GM23338 (cell line): ENCODE results near the gene MMADHC. TPM values are rescaled to one million over a fixed set of nuclear protein-coding genes. Genes with fewer than 3 reads are reported as not detected.

Experiments
- ATAC-seq: fragments of 200-7000 bp; cut with Tn5 transposase; 3 replicates; pipeline ENCODE4 v1.9.1; 2020
- DNase-seq: peaks from one replicate; pipeline ENCODE4 v3.0.0-alpha.2; 2015; ENCODE audit warnings: low spot score
- H2AFZ ChIP-seq: fragments of 200-600 bp; sonication (generic); 2 replicates; pipeline ENCODE4 v1.8.0; 2016; ENCODE audit warnings: antibody characterized with exemption, mild to moderate bottlenecking, moderate library complexity
- H3F3A ChIP-seq: fragments of 200-600 bp; sonication (generic); replicated peaks from 2 replicates; pipeline ENCODE4 v1.8.0; 2017; ENCODE audit warnings: antibody characterized with exemption, mixed run types, low read depth
- H3K27ac ChIP-seq: fragments of 200-600 bp; sonication (generic); 2 replicates; pipeline ENCODE4 v1.6.1; 2016; ENCODE audit warnings: low read depth
- H3K27me3 ChIP-seq: fragments of 200-600 bp; sonication (generic); 2 replicates; pipeline ENCODE4 v1.8.0; 2016; ENCODE audit warnings: mild to moderate bottlenecking, mixed run types, moderate library complexity; ENCODE audit not compliant: insufficient read depth
- H3K36me3 ChIP-seq: fragments of 200-600 bp; sonication (generic); 2 replicates; pipeline ENCODE4 v1.8.0; 2016; ENCODE audit warnings: mild to moderate bottlenecking; ENCODE audit not compliant: insufficient read depth
- H3K4me1 ChIP-seq: fragments of 200-600 bp; sonication (generic); 2 replicates; pipeline ENCODE4 v1.8.0; 2016; ENCODE audit warnings: mild to moderate bottlenecking, moderate library complexity; ENCODE audit not compliant: insufficient read depth
- H3K4me2 ChIP-seq: fragments of 200-600 bp; sonication (generic); 2 replicates; pipeline ENCODE4 v1.7.1; 2017; ENCODE audit warnings: mixed run types
- H3K4me3 ChIP-seq: fragments of 200-600 bp; sonication (generic); 2 replicates; pipeline ENCODE4 v1.6.1; 2016; ENCODE audit warnings: mixed run types
- H3K79me2 ChIP-seq: fragments of 200-600 bp; sonication (generic); replicated peaks from 2 replicates; pipeline ENCODE4 v1.8.0; 2017; ENCODE audit warnings: mild to moderate bottlenecking; ENCODE audit not compliant: insufficient read depth
- H3K9me2 ChIP-seq: fragments of 200-600 bp; sonication (generic); 2 replicates; pipeline ENCODE4 v1.8.0; 2017; ENCODE audit not compliant: insufficient read depth
- H4K20me1 ChIP-seq: fragments of 200-600 bp; sonication (generic); replicated peaks from 2 replicates; pipeline ENCODE4 v1.8.0; 2017; ENCODE audit warnings: mild to moderate bottlenecking; ENCODE audit not compliant: insufficient read depth
- H3K27ac Mint-ChIP-seq: 2 replicates; pipeline ENCODE4 v1.8.0; 2020; ENCODE audit warnings: inconsistent platforms, mild to moderate bottlenecking, moderate library complexity, mixed read lengths
- H3K27me3 Mint-ChIP-seq: 3 replicates; pipeline ENCODE4 v1.8.0; 2022; ENCODE audit warnings: low read depth, mild to moderate bottlenecking, moderate library complexity, mixed read lengths, inconsistent platforms; ENCODE audit not compliant: insufficient read depth, poor library complexity
- H3K36me3 Mint-ChIP-seq: 3 replicates; pipeline ENCODE4 v1.8.0; 2021; ENCODE audit warnings: low read depth, mild to moderate bottlenecking, inconsistent platforms, moderate library complexity, mixed read lengths
- H3K4me1 Mint-ChIP-seq: 3 replicates; pipeline ENCODE4 v1.8.0; 2020; ENCODE audit warnings: mild to moderate bottlenecking, inconsistent platforms, mixed read lengths
- H3K4me3 Mint-ChIP-seq: 3 replicates; pipeline ENCODE4 v1.8.0; 2021; ENCODE audit warnings: moderate library complexity, mild to moderate bottlenecking, inconsistent platforms, mixed read lengths
- H3K9me3 Mint-ChIP-seq: 3 replicates; pipeline ENCODE4 v1.8.0; 2020; ENCODE audit warnings: moderate library complexity, mild to moderate bottlenecking, inconsistent platforms, mixed read lengths
- CREB1 ChIP-seq: fragments of 250-450 bp; sonication (Bioruptor Pico); IDR thresholded peaks from 2 replicates; pipeline ENCODE4 v1.5.0; 2020; ENCODE audit warnings: low read depth, mild to moderate bottlenecking, moderate library complexity
- EZH2 ChIP-seq: fragments of 200-600 bp; sonication (generic); IDR thresholded peaks from one replicate; pipeline ENCODE4 v1.8.0; 2017; ENCODE audit warnings: antibody characterized with exemption, mild to moderate bottlenecking, low read depth; ENCODE audit not compliant: unreplicated experiment
- EZH2phosphoT487 ChIP-seq: fragments of 200-600 bp; sonication (generic); IDR thresholded peaks from one replicate; pipeline ENCODE4 v1.8.1; 2018; ENCODE audit warnings: antibody characterized with exemption; ENCODE audit not compliant: unreplicated experiment
- JUNB ChIP-seq: IDR thresholded peaks from one replicate; pipeline ENCODE4 v1.6.1; 2016; ENCODE audit warnings: antibody characterized with exemption; ENCODE audit not compliant: unreplicated experiment
- NANOG ChIP-seq: IDR thresholded peaks from 2 replicates; pipeline ENCODE4 v1.6.1; 2016; ENCODE audit warnings: antibody characterized with exemption, borderline replicate concordance
- STAT1 ChIP-seq: IDR thresholded peaks from one replicate; pipeline ENCODE4 v1.6.1; 2016; ENCODE audit warnings: antibody characterized with exemption; ENCODE audit not compliant: unreplicated experiment
- ZNF114 ChIP-seq: fragments of 250-450 bp; sonication (Bioruptor Pico); IDR thresholded peaks from 2 replicates; pipeline ENCODE4 v1.5.0; 2020; ENCODE audit warnings: mild to moderate bottlenecking, moderate library complexity
- ZNF331 ChIP-seq: fragments of 250-450 bp; sonication (Bioruptor Pico); IDR thresholded peaks from 2 replicates; pipeline ENCODE4 v1.5.0; 2020; ENCODE audit warnings: low read depth, mild to moderate bottlenecking, moderate library complexity
- polyA plus RNA-seq: library from polyadenylated mRNA; unstranded; fragments of >200 nt; fragmentation: Nextera tagmentation; extraction: Ambion mirVana; gene quantifications from 2 replicates; pipeline ENCODE4 v1.2.1, GENCODE V29; 2016
- total RNA-seq: library from RNA; depleted of rRNA; stranded (reverse); fragments of >200 nt; shearing (Covaris generic); gene quantifications from 2 replicates; pipeline ENCODE4 v1.2.3, GENCODE V29; 2014
- TF ChIP-seq, protein P1 (sequence below): IDR thresholded peaks from 2 replicates; pipeline ENCODE4 v1.6.1; 2016; ENCODE audit warnings: antibody characterized with exemption
- TF ChIP-seq, protein P2 (sequence below), 2 experiments: fragments of 200-600 bp in 1 of 2; sonication (generic) in 1 of 2; conservative IDR thresholded peaks; 2 replicates each; pipeline versions ENCODE4 v1.5.1 to v1.6.1; 2016 to 2017; ENCODE audit warnings: antibody characterized with exemption in 2 of 2, low read depth in 2 of 2, mild to moderate bottlenecking in 2 of 2, moderate library complexity in 1 of 2
- TF ChIP-seq, protein P3 (sequence below): IDR thresholded peaks from one replicate; pipeline ENCODE4 v1.6.1; 2018; ENCODE audit warnings: antibody characterized with exemption; ENCODE audit not compliant: unreplicated experiment

Gene MMADHC
- total and polyA plus RNA-seq, 2 experiments from 2014 or later = 135 to 163 TPM

DNA sequence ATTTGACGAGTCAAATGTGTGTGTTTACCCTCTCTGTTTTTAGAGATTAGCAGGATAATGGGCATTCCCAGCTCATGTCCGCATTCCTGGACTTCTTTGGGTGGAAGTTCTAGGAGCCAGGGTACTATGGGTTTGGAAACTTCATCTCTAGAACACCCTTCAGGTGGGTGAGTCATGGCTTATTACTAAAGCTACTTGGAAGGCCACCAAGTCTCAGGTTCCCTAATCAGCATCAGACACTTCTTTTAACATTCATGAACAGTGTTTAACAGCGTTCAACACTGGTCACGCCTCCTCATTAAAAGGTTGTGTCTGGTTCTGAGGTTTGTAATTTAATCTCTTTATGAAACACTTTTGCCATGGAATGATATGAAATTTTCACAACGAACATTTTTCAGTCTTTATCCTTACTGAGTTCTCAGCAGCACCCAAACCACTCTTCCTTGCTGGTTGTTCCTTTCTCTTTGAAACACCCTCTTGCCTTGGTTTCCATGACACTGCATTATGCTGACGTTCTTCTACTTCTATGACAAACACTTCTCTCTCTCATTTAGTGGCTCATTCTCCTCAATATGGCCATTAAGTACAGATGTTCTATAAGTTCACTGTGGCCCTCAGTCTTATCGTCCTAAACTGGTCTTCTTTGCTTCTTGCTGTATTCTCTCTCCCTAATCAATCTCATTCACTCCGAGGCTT, 49.3 kb downstream of the MMADHC start (continued):
- TF ChIP-seq, protein P1, sequence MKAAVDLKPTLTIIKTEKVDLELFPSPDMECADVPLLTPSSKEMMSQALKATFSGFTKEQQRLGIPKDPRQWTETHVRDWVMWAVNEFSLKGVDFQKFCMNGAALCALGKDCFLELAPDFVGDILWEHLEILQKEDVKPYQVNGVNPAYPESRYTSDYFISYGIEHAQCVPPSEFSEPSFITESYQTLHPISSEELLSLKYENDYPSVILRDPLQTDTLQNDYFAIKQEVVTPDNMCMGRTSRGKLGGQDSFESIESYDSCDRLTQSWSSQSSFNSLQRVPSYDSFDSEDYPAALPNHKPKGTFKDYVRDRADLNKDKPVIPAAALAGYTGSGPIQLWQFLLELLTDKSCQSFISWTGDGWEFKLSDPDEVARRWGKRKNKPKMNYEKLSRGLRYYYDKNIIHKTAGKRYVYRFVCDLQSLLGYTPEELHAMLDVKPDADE = no peak
- TF ChIP-seq CREB1 (CRISPR knock-in tag) (no peak), EZH2phosphoT487 (no peak), ZNF331 (CRISPR knock-in tag) (no peak), ZNF114 (no peak)
- TF ChIP-seq, protein P2, sequence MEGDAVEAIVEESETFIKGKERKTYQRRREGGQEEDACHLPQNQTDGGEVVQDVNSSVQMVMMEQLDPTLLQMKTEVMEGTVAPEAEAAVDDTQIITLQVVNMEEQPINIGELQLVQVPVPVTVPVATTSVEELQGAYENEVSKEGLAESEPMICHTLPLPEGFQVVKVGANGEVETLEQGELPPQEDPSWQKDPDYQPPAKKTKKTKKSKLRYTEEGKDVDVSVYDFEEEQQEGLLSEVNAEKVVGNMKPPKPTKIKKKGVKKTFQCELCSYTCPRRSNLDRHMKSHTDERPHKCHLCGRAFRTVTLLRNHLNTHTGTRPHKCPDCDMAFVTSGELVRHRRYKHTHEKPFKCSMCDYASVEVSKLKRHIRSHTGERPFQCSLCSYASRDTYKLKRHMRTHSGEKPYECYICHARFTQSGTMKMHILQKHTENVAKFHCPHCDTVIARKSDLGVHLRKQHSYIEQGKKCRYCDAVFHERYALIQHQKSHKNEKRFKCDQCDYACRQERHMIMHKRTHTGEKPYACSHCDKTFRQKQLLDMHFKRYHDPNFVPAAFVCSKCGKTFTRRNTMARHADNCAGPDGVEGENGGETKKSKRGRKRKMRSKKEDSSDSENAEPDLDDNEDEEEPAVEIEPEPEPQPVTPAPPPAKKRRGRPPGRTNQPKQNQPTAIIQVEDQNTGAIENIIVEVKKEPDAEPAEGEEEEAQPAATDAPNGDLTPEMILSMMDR (conservative IDR thresholded peaks at IDR 0.05; ENCODE audit: low read depth in 2 of 2) = no peak
- TF ChIP-seq, protein P3, sequence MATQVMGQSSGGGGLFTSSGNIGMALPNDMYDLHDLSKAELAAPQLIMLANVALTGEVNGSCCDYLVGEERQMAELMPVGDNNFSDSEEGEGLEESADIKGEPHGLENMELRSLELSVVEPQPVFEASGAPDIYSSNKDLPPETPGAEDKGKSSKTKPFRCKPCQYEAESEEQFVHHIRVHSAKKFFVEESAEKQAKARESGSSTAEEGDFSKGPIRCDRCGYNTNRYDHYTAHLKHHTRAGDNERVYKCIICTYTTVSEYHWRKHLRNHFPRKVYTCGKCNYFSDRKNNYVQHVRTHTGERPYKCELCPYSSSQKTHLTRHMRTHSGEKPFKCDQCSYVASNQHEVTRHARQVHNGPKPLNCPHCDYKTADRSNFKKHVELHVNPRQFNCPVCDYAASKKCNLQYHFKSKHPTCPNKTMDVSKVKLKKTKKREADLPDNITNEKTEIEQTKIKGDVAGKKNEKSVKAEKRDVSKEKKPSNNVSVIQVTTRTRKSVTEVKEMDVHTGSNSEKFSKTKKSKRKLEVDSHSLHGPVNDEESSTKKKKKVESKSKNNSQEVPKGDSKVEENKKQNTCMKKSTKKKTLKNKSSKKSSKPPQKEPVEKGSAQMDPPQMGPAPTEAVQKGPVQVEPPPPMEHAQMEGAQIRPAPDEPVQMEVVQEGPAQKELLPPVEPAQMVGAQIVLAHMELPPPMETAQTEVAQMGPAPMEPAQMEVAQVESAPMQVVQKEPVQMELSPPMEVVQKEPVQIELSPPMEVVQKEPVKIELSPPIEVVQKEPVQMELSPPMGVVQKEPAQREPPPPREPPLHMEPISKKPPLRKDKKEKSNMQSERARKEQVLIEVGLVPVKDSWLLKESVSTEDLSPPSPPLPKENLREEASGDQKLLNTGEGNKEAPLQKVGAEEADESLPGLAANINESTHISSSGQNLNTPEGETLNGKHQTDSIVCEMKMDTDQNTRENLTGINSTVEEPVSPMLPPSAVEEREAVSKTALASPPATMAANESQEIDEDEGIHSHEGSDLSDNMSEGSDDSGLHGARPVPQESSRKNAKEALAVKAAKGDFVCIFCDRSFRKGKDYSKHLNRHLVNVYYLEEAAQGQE = no peak

DNA sequence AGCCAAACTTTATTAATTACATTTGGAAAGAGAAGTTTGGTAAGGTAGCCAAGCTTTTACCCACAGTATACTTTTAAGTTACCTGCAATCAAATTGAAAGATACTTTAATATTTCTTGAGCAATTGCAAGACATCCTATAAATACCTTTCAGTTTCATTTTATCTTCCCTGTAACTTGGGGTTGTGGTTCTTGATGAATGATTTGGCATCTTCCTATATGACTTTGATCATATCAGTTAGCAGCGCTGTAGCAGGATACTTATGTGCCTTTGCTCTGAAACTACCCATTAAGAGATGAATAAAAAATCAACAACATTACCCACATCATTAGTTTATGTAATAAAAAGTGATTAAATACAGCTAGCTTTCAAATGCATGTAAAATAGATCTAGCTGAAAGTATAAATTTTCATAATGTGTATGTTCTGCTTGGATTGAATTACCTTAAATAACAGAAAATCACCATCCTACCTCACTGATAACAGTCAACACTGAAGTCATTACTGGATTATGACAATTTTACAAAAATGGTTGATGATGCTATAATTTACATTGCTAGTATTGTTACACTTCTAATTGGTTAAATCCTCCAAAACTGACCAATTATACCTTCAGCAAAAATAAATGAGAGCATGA, 50.4 kb downstream of the MMADHC start:
- no peaks in the 10 kb centered on the region for H3K27me3 ChIP-seq
- H3K4me1 ChIP-seq = no peaks in the 10 kb centered on the region
- Mint-ChIP-seq H3K4me3 (no peak overlapping the region), H3K4me1 (no peaks in the 10 kb centered on the region), H3K27ac (no peak overlapping the region), H3K27me3 (no peaks in the 10 kb centered on the region), H3K36me3 (no peaks in the 10 kb centered on the region), H3K9me3 (no peaks in the 10 kb centered on the region)
- no peaks in the 10 kb centered on the region for H4K20me1 ChIP-seq
- no peaks in the 10 kb centered on the region for H3F3A ChIP-seq
- H2AFZ ChIP-seq = no peak overlapping the region
- H3K9me2 ChIP-seq = peaks cover 12% of the 10 kb centered on the region
- no peak overlapping the region for H3K4me2 ChIP-seq
- no peaks in the 10 kb centered on the region for H3K36me3 ChIP-seq
- ATAC-seq (no peak), DNase-seq (no peak)
- no peak overlapping the region for H3K4me3 ChIP-seq
- no peaks in the 10 kb centered on the region for H3K79me2 ChIP-seq
- no peak overlapping the region for H3K27ac ChIP-seq
- TF ChIP-seq EZH2phosphoT487 = no peak
- TF ChIP-seq JUNB = no peak
- no peak for TF ChIP-seq ZNF331 (CRISPR knock-in tag)
- TF ChIP-seq ZNF114 = no peak
- no peak for TF ChIP-seq CREB1 (CRISPR knock-in tag)
- TF ChIP-seq NANOG = no peak
- TF ChIP-seq, protein P2 (conservative IDR thresholded peaks at IDR 0.05; ENCODE audit: low read depth in 2 of 2) = no peak
- TF ChIP-seq, protein P1 = no peak
- TF ChIP-seq, protein P3 = no peak
- no peak for TF ChIP-seq EZH2
- no peak for TF ChIP-seq STAT1
